HepG2 (cell line): ENCODE measurements around the gene SLC44A4. TPM values are rescaled to one million over a fixed set of nuclear protein-coding genes. Genes with fewer than 3 reads are reported as not detected.

ENCODE experiments used
- ARID4A ChIP-seq: sonication (generic); formaldehyde crosslinking; IDR thresholded peaks from 2 replicates; pipeline ENCODE4 v1.5.0; 2020; ENCODE audit warnings: mild to moderate bottlenecking, missing genetic modification reagents, borderline replicate concordance
- HNRNPLL ChIP-seq: fragments of 200-400 bp; formaldehyde crosslinking; IDR thresholded peaks from 2 replicates; pipeline ENCODE4 v1.6.1; 2017; ENCODE audit warnings: mild to moderate bottlenecking, low read depth, low read length; ENCODE audit not compliant: poor library complexity, severe bottlenecking
- KDM3A ChIP-seq: IDR thresholded peaks from 2 replicates; pipeline ENCODE4 v1.6.1; 2018; ENCODE audit warnings: low read depth, missing compliant biosample characterization
- NFRKB ChIP-seq: fragments of 450-650 bp; IDR thresholded peaks from 2 replicates; pipeline ENCODE4 v1.6.1; 2017
- RXRA ChIP-seq: sonication (generic); formaldehyde crosslinking; IDR thresholded peaks from 2 replicates; pipeline ENCODE4 v1.5.1; 2020; ENCODE audit warnings: missing genetic modification reagents
- U2AF2 ChIP-seq: fragments of 200-400 bp; formaldehyde crosslinking; IDR thresholded peaks from 2 replicates; pipeline ENCODE4 v1.6.1; 2017; ENCODE audit warnings: low read depth, mild to moderate bottlenecking, low read length
- ZBTB37 ChIP-seq: sonication (generic); formaldehyde crosslinking; IDR thresholded peaks from 2 replicates; pipeline ENCODE4 v1.4.0; 2020; ENCODE audit warnings: mild to moderate bottlenecking, missing genetic modification reagents
- ZFAT ChIP-seq: sonication (generic); formaldehyde crosslinking; conservative IDR thresholded peaks from 2 replicates; pipeline ENCODE4 v1.8.1; 2023; ENCODE audit warnings: missing genetic modification reagents, inconsistent platforms
- ZNF703 ChIP-seq: sonication (generic); formaldehyde crosslinking; IDR thresholded peaks from 2 replicates; pipeline ENCODE4 v1.5.1; 2020; ENCODE audit warnings: missing genetic modification reagents, mild to moderate bottlenecking, moderate library complexity, borderline replicate concordance
- ZNF788 ChIP-seq: sonication (generic); formaldehyde crosslinking; IDR thresholded peaks from 2 replicates; pipeline ENCODE4 v1.5.0; 2020; ENCODE audit warnings: mild to moderate bottlenecking, missing genetic modification reagents, borderline replicate concordance
- ZZZ3 ChIP-seq: sonication (generic); formaldehyde crosslinking; IDR thresholded peaks from 2 replicates; pipeline ENCODE4 v1.4.0; 2020; ENCODE audit warnings: missing genetic modification reagents, mild to moderate bottlenecking, borderline replicate concordance
- polyA plus RNA-seq, 8 experiments: library from polyadenylated mRNA; depleted of rRNA in 3 of 8; stranded (reverse) in 7 of 8; unstranded in 1 of 8; fragments of >200 nt; fragmentation: Illumina TruSeq in 4 of 8; extraction: Trizol in 4 of 8; gene quantifications; 2 replicates each; pipeline versions ENCODE4 v1.2.1 to v1.2.3, GENCODE V29; 2011 to 2016; ENCODE audit warnings: low read depth in 4 of 8, missing spikeins in 1 of 8, mixed read lengths in 1 of 8; ENCODE audit not compliant: insufficient read depth in 1 of 8
- total RNA-seq, 5 experiments: library from RNA; depleted of rRNA; stranded (reverse); fragments of >200 nt; fragmentation: Illumina TruSeq; extraction: Trizol; gene quantifications; 2 replicates each; pipeline ENCODE4 v1.2.3, GENCODE V29; 2016; ENCODE audit warnings: low read depth in 1 of 5
- TF ChIP-seq, protein P1 (sequence below): IDR thresholded peaks from 2 replicates; pipeline ENCODE4 v1.6.1; 2016
- TF ChIP-seq, protein P2 (sequence below): sonication (generic); formaldehyde crosslinking; IDR thresholded peaks from 2 replicates; pipeline ENCODE4 v1.5.1; 2020; ENCODE audit warnings: mild to moderate bottlenecking, missing genetic modification reagents, borderline replicate concordance
- TF ChIP-seq, protein P3 (sequence below): sonication (generic); formaldehyde crosslinking; IDR thresholded peaks from 2 replicates; pipeline ENCODE4 v1.4.0; 2020; ENCODE audit warnings: missing genetic modification reagents, mild to moderate bottlenecking, borderline replicate concordance

SLC44A4 gene
- total and polyA plus RNA-seq, 2 of the 13 experiments (the other 11 are each of a cell fraction or from before 2014, with no cell fraction given), result 3.5 to 5.9 TPM

- TF ChIP-seq KDM3A (CRISPR knock-in tag) (peak; percentile 81), ZFAT (CRISPR knock-in tag) (peak; percentile 63), NFRKB (peak; percentile 39; the same call in 1 of the 2 replicates), ZNF703 (0 out of 2 replicates have a peak, but pooled peaks have one; percentile 66), ZBTB37 (CRISPR knock-in tag) (0 out of 2 replicates have a peak, but pooled peaks have one; percentile 39), U2AF2 (peak; percentile 12; the same call in 1 of the 2 replicates), ZZZ3 (CRISPR knock-in tag) (peak; percentile 96; the same call in 1 of the 2 replicates), RXRA (CRISPR knock-in tag) (peak; percentile 51; the same call in 1 of the 2 replicates), HNRNPLL (peak; percentile 96), ARID4A (peak; percentile 95), ZNF788 (CRISPR knock-in tag) (peak; percentile 83; the same call in 1 of the 2 replicates)
- TF ChIP-seq, protein P1, sequence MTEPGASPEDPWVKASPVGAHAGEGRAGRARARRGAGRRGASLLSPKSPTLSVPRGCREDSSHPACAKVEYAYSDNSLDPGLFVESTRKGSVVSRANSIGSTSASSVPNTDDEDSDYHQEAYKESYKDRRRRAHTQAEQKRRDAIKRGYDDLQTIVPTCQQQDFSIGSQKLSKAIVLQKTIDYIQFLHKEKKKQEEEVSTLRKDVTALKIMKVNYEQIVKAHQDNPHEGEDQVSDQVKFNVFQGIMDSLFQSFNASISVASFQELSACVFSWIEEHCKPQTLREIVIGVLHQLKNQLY (CRISPR knock-in tag), result no peak
- TF ChIP-seq, protein P2, sequence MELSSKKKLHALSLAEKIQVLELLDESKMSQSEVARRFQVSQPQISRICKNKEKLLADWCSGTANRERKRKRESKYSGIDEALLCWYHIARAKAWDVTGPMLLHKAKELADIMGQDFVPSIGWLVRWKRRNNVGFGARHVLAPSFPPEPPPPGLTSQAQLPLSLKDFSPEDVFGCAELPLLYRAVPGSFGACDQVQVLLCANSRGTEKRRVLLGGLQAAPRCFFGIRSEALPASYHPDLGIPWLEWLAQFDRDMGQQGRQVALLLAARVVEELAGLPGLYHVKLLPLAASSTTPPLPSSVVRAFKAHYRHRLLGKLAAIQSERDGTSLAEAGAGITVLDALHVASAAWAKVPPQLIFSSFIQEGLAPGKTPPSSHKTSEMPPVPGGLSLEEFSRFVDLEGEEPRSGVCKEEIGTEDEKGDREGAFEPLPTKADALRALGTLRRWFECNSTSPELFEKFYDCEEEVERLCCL (CRISPR knock-in tag), result peak; percentile 73
- TF ChIP-seq, protein P3, sequence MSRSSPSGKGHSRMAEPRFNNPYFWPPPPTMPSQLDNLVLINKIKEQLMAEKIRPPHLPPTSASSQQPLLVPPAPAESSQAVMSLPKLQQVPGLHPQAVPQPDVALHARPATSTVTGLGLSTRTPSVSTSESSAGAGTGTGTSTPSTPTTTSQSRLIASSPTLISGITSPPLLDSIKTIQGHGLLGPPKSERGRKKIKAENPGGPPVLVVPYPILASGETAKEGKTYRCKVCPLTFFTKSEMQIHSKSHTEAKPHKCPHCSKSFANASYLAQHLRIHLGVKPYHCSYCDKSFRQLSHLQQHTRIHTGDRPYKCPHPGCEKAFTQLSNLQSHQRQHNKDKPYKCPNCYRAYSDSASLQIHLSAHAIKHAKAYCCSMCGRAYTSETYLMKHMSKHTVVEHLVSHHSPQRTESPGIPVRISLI (CRISPR knock-in tag), result no peak
Observed at GRCh38 chr6:31834367-31835250, 44.2 kb downstream of the SLC44A4 start (continued).
